ENCODE measurements around the gene CASTOR2.
"Not testable (repeated sequence)": the region's sequence is repeated elsewhere in the genome, so short reads cannot be mapped to it uniquely, and the experiment has no call there.

CASTOR2 gene

DNA sequence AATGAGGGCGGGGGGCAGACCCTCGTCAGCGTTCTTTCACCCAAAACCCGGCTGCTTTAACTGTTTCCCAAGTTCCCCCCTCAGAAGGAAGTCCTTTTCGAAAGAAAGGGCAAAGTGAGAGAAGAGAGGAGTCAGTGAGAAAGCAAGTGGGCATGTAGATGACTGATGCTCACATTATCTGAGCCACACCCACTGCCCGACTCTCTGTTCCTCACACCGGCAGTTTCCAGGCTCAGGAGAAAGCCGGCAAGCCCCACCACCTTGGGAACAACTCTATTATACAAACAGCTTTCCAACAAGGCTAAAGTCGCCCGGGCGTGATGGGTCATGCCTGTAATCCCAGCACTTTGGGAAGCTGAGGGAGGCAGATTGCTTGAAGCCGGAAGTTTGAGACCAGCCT lies 86.0 kb downstream of the CASTOR2 start:
- no peak for DNase-seq (ENCODE audit: low read depth in 2 of 2)

DNA sequence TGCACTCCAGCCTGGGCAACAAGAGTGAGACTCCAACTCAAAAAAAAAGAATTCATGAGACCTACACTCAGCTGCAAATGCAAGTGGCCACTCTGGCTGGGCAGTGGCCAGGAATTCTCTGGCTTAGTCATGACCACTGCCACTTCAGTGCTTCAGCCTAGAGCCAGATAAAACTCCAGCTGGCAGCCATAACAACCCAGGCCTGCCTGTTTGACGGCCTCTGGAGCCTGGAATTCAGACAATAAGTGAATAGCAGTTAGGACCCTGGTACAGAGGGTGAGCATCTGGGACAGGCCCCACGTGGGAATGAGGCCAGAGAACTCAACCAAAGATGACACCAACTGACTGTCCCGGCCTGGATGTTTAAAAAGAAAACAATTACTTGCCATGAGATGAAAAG lies 90.2 kb downstream of the CASTOR2 start:
- no peak for DNase-seq (ENCODE audit: low read depth in 2 of 2)

DNA sequence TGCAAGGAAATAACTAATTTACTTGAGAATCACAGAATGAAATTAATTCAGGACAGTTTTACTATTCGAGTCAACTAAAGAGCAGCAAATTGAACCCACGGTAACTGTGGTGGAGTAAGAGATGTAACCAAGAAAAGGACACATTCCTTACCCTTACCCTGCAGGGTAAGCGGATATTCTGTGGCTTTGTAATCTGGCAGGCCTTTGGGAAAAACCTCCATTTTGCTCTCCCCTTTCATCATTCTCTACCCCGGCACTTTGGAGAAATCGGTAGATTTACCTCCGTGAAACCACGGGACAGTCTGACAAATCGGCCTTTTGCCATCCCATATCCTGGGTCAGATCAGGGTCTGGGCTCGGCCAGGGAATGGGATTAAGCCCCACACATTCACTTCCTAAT lies 90.7 kb downstream of the CASTOR2 start:
- DNase-seq (ENCODE audit: low read depth in 2 of 2), result no peak

DNA sequence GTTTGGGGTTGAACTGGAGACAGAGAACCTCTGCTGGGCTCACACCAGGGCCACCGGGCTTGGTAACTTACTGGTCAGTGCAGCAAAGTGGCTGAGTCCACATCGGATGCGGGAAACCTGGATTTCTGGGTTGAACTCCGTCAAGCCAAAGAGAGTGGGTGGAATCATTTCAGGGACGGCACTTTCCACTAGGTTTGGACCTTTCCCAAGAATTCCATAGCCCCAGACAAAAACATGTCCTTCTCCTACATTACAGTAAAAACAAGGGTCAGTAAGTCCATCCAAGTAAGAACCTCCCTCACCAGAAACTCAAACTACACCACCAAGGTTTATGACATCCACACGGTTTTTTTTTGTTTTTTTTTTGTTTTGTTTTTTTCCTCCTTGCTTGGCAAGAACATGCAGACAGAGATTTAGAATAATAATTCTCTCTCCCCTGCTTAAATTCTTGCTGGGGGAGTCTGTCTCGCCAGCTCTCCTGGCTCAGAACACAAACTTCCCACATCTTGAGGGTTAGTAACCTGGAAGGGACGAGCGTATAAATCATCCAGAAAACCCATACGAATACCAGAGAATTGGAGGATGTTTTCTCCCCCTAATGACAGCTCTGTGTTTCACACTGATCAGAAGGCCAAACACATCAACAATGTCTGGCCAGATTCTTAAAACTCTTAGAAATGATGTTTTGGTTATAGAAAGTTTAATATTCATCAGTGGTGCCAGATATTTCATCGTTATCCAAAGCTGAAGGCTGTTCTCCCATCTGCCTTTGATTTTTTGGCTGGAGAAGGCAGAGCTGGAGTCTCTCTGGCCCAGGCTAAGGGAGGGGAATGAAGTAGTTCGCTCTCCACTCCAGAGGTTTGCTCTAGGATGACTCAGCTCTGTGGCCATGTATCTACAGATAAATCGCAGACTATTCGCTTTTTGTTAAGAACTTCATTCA lies 91.6 kb downstream of the CASTOR2 start:
- no peak for DNase-seq (ENCODE audit: low read depth in 2 of 2)

DNA sequence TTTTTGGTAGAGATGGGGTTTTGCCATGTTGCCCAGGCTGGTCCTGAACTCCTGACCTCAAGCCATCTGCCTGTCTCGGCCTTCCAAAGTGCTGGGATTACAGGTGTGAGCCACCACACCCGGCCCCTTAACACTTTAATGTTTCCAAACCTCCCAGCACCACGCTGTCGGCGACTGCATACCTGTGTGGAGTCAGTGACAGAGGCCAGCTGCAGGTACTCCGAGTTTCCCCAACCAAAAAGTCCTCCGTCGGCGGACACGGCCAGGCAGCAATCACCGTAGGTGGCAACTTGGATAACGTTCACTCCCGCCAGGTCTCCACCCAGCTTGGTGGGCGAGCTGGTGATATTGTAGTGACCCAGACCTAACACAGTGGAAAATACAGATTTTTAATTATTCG lies 93.9 kb downstream of the CASTOR2 start:
- no peak for DNase-seq (ENCODE audit: low read depth in 2 of 2)

DNA sequence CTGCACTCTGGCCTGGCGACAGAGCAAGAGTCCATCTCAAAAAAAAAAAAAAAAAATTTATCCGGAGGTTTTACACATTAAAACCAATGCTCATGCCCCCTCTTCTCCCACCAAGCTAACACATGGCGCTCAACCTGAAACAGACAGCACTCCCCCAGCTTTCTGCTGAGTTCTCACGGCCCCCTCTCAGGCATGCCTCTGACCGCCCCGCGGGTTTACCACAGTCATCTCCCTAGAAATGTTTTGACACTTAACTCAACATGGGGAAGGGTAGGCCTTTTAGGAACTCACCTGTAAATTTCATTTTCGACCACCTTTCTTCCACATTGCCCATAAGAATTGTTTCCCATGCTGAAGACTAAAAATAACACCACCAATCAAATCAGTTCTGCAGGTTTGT lies 99.8 kb downstream of the CASTOR2 start:
- DNase-seq (ENCODE audit: low read depth in 2 of 2), result no peak

DNA sequence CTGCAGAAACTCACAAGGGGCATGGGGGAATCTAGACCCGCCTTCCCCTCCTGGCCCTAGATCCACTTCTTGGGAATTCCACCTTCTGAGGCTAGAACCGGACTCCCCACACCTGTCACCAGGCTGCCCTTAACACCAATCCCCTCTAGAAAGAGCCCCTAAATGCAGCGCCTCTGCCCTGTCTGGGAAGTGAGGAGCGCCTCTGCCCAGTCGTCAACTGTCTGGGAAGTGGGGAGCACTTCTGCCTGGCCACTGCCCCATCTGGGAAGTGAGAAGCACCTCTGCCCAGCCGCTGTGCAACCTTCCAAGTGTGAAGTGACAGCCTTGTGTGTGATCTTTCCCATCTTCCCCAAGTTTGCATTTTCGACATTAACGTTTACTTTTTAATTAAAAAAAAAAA lies 100.3 kb downstream of the CASTOR2 start:
- DNase-seq (ENCODE audit: low read depth in 2 of 2), result no peak

DNA sequence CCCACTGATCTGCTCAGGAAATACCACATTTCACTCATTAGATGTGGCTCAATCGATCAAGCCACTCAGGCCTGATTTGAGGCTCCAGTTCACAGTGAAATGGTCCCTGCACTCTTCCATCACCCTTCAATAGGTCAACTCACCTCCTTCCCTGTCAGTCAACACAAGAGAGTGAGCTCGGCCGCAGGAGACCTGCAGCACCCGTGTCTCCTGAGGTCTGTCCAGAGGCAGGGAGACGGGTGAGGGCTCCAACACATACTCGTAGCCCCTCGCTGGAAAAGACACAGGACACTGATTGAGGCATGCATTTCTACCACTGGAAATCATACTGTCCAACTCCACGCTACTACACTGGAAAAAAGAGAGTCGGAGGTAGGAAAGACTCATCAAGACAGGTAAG lies 102.0 kb downstream of the CASTOR2 start:
- no peak for DNase-seq (ENCODE audit: low read depth in 2 of 2)

DNA sequence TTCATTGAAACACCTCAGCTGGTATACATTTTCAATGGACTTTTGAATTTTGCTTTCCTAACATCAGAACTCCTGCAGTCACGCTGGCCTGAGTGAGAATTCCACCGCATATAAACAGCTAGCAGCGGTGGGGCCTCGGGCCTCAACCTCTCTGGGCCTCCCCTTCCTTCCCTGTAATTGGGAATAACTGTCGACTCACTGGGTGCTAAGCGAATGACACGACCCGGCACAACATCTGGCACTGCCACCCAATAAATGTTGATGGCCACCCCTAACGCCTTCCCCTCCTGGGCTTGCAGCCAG lies 108.4 kb downstream of the CASTOR2 start:
- no peak for DNase-seq (ENCODE audit: low read depth in 2 of 2)

DNA sequence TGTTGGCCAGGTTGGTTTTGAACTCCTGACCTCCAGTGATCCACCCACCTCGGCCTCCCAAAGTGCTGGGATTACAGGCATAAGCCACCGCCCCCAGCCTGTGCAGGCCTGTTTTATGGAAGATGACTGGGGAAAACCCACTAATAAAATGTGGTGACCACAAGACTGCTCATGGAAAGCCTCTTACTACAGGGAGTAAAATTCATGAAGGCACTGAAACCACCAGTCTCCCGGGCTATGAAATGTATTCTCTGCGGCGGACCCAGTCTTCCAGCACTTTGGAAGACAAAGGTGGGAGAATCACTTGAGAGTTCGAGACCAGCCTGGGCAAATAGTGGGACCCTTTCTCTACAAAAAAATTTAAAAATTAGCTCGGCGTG lies 109.7 kb downstream of the CASTOR2 start:
- not testable (repeated sequence) for DNase-seq (ENCODE audit: low read depth in 2 of 2)

All from activated CD8-positive, alpha-beta memory T cell treated with anti-CD3 and anti-CD28 coated beads for 4 hours (primary cell).